Frontal cortex (tissue), 4 donors: Measurements from ENCODE around the gene TMEM121B. TPM values are rescaled to one million over a fixed set of nuclear protein-coding genes. Genes with fewer than 3 reads are reported as not detected.

Experiments
- DNase-seq, 2 donors: peaks; one replicate each; pipeline ENCODE4 v3.0.0; 2012; ENCODE audit warnings: low spot score in 2 of 2
- FAIRE-seq: peaks from 2 replicates; lab custom pipeline; 2012; peaks lifted over from hg19 to GRCh38; lab: Jason Lieb, UNC
- total RNA-seq: library from RNA; depleted of rRNA; stranded (reverse); fragments of >200 nt; gene quantifications from one replicate; pipeline ENCODE4 v1.2.3, GENCODE V29; 2014
- donor health status: control.
- donor health status: control.
- donor health status: control.

The TMEM121B gene
- total RNA-seq, 1 donor from 2014 or later, result 9.4 TPM

DNA sequence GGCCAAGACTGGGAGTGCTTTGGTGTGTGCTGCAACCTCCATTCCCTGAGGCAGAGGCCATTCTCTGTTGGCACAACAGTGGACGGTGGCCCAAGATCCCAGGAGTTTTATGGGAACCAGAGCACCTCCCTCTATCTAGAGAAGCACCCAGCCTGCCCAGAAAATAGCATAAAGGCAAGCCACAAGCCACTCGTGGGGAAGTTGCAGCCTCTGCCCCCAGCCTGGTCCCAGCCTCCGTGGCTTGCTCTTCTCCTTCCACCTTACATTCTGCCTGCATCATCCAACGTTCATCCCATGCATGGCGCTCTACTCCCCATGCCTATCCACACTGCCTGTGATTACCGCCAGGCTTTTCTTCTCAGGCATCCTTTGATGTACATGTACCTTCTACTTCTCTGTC lies 20.5 kb downstream of the TMEM121B start:
- DNase-seq (no peak), FAIRE-seq (no peak)

DNA sequence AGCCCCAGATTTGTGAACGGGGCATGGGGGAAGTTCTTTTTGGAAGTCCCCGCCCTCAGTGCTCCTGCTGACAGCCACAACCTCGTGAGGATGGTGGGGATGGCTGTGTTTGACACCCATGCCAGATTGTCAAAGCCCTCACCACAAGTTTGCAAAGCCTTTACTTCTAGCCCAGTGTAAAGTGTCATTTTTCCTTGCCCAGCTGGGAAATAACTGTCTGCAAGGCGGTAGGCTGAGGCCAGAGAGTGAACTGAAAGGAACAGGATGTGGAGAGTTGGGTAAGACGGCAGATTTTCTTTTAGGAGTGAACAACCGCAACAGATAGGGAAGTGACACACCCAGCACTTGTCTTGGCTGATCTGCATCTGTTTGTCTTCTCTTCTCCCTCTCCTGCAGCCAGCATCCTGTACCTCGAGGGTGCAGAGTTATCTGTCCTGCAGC lies 22.8 kb downstream of the TMEM121B start:
- no peak for FAIRE-seq
- no peak for DNase-seq

DNA sequence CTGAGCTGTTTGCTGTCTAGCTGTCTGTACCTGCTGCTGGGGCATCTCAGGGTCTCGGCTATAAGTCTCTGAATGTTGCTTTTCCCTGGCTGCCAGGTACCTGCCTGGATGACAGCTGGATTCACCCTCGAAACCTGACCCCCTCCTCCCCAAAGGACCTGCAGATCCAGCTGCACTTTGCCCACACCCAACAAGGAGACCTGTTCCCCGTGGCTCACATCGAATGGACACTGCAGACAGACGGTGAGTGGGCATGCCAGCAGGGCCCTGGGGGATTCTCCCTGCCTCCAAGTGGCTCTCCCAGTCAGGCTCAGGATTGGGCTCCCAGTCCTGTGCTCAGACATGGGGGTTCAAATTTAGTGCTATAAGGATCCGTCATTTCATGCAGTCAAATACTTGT lies 23.5 kb downstream of the TMEM121B start:
- FAIRE-seq, result no peak

DNA sequence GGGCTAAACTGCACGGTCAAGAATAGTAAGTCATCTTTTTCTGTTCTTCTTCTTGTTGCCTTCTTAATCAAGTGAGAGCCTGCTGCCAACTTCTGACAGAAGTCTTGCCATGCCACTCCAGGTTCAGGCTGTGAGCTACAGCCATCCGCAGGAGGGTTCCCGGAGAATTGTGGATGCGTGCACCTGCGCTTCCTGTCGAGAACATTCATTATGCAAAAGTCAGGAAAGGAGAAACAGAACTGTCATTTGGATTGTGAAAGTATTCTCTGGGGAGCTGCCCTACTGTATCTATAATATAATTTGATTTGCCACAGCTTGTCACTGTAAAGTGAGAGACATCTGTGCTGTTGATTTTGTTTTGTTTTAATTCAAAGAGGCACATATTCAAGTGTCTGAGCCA lies 24.1 kb downstream of the TMEM121B start:
- FAIRE-seq (no peak), DNase-seq (no peak)

More for the DNA sequence above, 23.5 kb downstream of the TMEM121B start:
- DNase-seq, result no peak

DNA sequence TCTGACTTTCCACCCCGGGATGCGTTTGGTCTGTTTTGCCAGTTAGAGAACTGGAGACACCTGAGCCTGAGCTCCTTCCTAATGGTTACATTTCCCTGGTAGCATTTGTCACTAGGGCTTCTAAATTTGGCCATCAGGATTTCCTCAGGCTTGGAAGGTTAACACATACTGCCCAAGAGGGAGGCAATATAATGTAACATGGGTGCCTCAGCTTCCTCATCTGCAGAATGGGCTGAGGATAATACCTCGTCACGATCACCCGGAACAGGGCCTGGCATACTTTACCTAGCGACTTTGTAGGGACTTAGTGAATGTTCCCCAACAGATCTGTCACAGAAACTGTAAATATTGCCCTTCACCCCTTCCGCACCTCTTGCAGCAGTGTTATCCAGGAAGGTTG lies 25.1 kb downstream of the TMEM121B start:
- no peak for FAIRE-seq
- no peak for DNase-seq

DNA sequence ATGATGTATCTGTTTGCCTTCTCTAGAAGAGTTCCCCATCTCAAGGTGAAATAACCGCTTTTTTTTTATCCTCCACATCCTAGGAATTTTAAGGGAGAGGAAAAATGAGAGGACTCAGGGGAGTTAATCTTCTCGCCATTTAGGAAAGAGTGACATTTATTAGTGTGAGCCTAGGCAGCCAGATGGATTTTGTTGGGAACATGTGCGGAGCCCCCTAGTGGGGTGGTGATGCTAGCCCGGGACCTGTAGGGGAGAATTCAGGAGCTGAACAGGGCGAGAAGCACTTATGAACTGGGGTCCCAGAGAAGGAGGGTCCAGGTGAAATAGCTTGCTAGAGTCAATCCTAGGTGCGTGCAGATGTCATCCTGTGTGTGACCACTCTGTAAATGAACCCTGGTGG lies 25.6 kb downstream of the TMEM121B start:
- DNase-seq, result no peak
- FAIRE-seq, result no peak

DNA sequence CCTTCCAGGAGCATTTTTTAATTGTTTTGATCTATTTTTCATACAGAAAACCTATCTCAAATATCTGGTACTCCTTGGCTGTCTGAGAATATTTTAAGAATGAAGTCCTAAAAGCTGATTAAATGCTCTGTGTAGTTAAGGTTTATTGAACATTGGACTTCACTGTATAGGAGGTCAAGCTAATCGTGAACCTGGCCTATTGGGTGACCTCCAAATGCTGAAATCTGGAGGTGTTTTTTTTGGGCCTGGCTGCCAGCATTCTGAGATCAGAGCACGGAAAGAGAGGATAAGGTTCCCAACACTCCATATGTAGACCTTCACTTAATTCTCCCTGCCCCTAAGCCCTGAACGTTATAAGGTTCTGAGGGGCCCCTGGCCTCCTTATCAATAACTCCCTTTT lies 28.1 kb downstream of the TMEM121B start:
- DNase-seq, result no peak
- no peak for FAIRE-seq

DNA sequence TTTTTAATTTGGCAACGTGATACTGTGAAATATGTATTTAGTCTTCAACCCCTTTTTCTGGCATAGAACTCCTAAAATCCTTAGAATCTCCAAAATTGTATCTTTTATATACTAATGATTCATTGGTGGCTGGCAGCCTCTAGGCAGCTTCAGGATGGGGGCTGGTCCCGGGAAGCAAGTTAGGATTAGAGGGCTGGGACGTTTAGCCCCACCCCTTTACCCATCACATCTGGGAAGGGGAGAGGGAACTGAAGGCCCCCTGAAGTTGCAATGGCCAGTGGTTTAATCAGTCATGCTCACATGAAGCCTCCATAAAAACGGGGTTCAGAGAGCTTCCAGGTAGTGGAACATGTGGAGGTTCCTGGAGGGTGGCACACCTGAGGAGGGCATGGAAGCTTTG lies 29.3 kb downstream of the TMEM121B start:
- FAIRE-seq, result no peak
- no peak for DNase-seq

DNA sequence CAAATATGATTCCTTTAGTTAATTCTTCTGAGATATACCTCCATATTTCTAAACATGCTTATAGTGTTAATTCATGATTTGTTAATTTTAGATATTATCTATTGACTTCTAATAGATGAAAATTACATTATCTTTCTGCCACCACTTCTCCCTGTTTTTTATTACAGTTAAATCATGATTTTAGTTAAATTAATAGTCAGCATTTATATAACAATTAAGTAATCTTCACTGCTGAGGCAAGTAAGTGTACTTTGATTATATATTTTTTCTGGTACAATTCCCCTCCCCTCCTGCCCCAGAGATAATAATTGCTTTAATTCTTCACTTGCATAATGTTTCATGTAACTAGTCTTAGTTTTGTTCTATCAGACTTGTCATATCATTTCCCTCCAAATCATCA lies 30.6 kb downstream of the TMEM121B start:
- no peak for DNase-seq
- no peak for FAIRE-seq

DNA sequence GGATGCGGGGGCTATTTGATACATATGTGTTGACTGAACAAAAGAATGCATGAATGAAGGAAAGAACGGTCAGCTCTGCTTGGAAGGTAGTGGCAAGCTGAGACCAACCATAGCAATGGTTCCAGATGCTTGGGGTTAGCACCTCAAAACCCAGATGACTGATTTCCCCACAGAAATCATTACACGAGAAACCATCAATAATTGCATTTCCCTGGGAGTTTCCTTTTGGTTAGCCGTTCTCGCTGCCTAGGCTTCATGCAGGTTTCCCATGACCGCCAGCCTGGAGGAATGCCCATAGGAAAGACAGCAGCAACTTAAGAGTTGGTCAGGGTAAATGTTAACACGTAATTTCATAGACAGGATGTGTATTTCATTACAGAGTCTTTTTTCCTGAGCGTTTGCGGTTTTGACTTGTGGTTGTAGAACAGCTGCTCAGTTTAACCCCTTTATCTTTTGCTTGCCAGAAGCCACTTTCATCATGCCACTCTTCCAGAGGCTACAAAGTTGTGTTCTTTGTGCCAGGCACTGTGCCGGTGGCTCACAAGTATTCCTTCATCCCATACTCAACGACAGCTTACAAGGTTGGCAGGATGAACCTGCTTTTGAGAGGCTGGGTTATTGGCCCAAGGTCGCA lies 33.5 kb downstream of the TMEM121B start:
- DNase-seq (no peak), FAIRE-seq (no peak)

DNA sequence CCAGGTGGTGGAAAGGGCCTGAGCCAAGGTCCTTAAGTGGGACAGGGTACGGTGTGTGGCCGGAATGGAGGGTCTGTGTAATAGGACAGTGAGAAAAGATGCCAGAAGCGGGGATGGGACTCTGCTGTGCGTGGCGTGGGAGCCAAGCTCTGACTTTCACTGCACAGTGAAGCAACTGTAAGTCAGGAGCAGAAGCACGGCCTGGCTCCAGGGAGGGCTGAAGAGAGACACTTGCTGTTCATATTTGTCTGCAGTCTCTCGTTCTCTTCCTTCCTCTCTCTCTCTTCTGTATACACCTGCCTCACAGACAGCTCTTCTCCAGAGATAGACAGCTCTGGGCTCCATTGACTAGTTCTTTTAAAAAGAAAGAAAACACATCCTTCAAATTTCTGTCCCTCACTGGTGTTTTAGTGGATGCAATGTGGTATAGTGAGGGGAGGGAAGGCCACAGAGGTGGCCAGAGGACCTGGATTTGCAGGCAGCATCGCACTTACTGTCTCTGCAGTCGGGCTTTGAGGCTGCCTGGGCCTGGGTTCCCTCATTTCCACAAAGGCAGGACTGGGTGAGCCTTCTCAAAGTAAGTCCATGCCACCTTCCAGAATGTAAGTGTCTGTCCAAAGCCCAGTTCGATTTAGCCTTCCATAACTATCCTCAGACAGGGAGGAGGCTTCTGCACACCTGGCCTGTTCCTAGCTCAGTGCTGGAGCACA lies 34.2 kb downstream of the TMEM121B start:
- FAIRE-seq, result no peak
- no peak for DNase-seq

DNA sequence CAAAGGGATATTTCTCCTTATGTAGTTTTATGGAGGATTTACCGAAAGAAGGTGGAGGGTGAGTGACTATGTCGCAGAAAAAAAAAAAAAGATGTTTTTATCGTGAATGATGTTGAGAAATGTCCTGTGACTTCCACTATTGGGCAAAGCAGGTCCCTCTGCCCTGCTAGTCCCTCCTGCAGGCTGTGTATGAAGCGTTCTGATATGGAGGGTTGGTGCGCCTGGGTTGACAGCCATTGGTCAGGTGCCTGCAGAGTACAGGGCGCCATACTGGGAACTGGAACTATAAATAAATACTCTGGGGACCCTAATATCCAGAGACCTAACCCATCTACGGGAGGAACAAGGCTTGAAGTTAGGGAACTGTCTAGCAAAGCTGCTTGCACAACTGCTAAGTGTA lies 34.9 kb downstream of the TMEM121B start:
- DNase-seq (no peak), FAIRE-seq (no peak)

DNA sequence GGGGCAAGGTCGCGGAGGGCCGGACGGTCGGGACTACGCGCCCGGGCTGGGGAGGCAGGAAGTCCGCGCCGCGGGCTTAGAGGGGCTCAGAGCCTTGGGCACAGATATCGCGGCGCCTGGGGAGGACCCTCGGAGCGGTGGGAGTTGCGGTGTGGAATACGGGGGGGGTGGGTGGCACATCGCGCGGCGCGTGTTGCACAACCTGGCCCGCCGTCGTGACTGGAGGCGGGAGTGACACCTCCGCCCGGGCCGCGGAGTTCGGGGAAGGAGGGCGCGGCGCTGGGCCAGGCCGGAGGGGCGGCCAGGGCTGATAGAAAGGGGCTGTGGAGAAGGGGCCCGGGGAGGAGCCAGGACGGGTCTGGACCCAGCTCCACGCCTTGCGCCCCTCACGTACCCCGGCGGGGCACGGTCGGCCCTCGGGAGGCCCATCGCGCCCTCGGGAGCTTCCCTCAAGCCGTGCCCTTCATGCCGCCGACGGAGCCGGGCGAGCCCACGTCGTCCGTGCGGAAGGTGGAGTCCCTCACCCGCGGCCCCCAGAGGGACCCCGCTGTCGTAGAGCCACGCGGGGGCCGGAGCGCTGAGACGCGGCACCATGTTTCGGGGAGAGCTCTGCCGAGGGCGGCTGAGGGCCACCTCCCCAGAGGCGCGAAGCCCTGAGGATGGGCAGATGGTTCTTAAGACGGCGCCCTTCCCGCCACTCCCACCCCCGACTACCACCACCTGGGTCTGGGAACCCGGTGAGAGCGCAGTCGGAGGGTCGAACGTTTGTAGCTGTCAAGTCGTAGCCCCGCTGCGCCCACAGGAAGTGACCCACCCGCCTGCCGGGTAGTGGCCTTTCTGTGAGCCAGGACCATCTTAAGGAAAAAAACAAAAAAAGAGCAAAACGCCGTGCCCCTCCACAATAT lies 35.6 kb downstream of the TMEM121B start:
- no peak for DNase-seq
- FAIRE-seq, result no peak

DNA sequence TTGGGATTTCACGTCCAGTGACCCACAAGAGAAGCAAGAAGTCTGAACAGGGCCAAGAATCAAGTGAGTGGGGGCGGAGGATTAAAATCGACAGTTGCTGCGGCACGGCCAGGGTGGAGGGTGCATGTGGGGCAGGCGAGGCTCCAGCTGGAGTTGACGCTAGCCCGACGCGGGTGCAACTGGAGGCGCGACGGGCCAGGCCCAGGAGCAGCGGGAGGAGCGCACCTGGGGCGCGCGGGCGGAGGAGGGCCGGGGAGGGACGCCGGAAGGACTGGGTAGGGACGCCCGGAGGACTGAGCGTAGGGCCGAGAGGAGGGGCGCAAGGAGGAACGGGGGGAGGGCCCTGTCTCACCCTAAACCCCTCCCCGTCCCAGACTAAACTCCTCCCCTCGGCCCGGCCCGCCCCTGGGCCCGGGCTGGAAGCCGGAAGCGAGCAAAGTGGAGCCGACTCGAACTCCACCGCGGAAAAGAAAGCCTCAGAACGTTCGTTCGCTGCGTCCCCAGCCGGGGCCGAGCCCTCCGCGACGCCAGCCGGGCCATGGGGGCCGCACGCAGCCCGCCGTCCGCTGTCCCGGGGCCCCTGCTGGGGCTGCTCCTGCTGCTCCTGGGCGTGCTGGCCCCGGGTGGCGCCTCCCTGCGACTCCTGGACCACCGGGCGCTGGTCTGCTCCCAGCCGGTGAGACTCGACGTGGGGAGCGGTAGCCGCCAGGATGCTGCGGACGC lies 36.4 kb downstream of the TMEM121B start, which contains the start of gene IL17RA:
IL17RA (plus strand) TSS at position 447 of the 723 bp plus-strand sequence; CDS start at position 539, 92 bp downstream.
- DNase-seq, result peak; percentile 82 to 87
- no peak for FAIRE-seq

DNA sequence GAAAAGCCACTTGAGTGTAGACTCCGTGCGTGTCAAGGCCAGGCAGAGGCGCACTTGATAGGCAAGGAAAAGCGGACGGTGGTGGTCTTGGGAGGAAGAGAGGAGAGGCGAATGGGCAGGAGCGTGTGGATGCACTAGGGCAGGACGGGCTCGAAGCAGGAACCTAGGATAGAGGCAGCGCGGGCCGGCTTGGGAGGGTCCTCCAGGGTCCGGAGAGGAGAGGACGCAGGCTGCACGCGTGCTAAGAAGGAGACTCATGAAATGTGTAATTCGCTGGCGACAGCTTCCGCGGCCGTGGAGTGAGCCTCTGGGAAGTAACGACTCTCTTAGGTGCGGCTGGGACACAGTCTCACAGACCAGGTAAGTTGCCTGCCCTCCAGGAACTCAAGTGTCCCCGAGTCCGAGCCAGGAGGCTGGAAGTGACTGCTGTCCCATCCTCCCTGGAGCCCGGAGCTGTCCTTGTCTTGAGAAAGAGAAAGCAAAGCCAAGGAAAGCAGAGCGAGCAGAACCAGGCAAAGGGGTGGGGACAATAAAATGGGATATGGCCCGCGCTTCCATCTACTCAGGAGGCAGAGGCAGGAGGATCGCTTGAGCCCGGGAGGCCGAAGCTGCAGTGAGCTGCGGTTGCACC lies 37.2 kb downstream of the TMEM121B start:
- no peak for FAIRE-seq
- DNase-seq, result no peak

DNA sequence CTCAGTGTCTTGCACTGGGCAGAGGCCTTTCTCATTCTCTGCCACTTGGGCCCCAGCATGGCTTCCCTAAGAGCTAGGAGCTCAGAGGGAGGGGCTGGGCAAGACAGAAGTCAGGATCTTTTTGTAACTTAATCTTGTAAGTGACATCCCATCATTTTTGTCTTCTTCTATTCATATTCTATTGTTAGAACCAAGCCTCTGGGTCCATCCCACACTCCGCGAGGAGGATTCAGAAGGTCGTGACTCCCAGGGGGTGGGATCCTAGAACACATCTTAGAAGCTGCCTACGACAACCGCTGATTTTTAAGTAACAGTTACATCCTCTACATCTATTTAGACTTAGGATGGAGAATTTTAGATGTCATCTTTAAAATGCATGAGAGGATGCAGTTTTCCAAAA lies 37.9 kb downstream of the TMEM121B start:
- no peak for FAIRE-seq
- no peak for DNase-seq

DNA sequence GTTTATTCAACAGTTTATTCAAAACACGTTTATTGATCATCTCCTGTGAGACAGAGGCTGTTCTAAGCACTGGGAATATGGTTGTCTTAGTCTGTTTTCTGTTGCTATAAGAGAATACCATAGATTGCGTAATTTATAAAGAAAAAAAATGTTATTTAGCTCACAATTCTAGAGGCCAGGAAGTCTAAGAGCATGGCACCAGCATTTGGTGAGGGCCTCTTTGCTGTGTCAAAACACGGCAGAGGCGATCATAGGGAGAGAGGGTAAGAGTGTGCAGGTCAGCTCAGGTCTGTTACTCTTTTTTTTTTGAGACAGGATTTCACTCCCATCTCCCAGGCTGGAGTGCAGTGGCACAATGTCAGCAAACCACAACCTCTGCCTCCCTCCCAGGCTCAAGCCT lies 41.6 kb downstream of the TMEM121B start:
- DNase-seq (no peak), FAIRE-seq (no peak)

DNA sequence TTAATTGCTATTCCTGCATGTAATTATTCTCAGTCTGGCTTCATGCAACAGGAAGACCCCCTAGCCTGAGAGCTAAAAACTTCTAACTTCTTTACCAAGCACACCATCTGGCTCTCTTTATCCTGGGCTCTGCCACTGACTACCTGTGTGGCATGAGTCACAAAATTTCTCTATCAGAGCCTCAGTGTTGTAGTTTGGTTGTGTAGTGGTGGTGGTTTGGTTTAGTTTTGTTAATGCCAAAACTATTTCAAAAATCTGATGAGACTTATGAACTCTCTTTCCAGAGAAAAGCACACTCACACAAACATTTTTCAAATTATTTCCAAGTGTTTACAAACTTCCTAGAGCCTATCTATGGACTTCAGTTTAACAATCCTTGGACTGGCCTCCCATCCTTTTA lies 43.9 kb downstream of the TMEM121B start:
- FAIRE-seq (no peak), DNase-seq (no peak)

DNA sequence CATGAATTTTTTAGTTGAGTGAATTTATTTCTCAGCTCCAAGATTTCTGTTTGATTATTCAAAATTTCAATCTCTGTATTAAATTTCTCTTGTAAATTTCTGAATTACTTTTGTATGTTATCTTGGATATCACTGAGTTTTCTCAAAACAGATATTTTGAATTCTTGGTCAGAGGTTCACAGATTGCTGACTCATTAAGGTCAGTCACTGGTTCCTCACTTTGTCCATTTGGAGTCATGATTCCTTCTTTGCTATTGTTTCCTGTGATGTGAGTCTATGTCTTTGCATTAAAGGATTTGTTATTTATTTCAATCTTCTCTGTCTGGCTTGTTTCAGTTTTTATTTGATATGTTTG lies 46.5 kb downstream of the TMEM121B start:
- no peak for FAIRE-seq
- no peak for DNase-seq

DNA sequence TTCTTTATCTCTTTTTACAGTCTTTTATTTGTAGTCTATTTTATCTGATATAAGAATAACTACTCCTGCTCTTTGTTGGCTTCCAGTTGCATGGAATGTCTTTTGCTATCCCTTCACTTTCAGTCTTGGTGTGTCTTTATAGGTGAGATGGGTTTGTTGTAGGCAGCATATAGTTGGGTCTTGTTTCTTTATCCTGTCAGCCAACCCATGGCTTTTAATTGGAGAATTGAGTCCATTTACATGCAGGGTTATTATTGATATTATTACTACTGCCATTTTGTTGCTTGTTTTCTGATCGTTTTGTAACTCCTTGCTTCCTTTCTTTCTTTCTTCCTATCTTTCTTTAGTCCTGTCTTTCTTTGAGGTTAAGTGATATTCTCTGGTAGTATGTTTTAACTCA lies 48.3 kb downstream of the TMEM121B start:
- FAIRE-seq, result no peak
- no peak for DNase-seq
